LNCaP clone FGC (cell line): ENCODE data around the gene MT2A.

Source experiments
- DNase-seq: peaks from one replicate; pipeline ENCODE4 v3.0.0-alpha.2; 2011; ENCODE audit warnings: low read depth
- H3K4me3 ChIP-seq: 2 replicates; pipeline ENCODE4 v1.5.1; 2011; ENCODE audit warnings: mild to moderate bottlenecking, low read depth, low read length, control low read depth
- CTCF ChIP-seq: IDR thresholded peaks from 2 replicates; pipeline ENCODE4 v1.5.1; 2012; ENCODE audit warnings: mild to moderate bottlenecking; ENCODE audit not compliant: control insufficient read depth, insufficient read depth; ENCODE audit errors: extremely low read depth

MT2A gene

GRCh38 chr16:56637814-56638750, 29.7 kb downstream of the MT2A start, which contains the start of gene MT1A:
Gene MT1A (plus strand): TSS chr16:56638666. CDS start chr16:56638739, 73 bp downstream.
- H3K4me3 ChIP-seq, result no peak within 1 kb of the TSS
- TF ChIP-seq CTCF, result no peak
- DNase-seq, result no peak

GRCh38 chr16:56639045-56639444, 30.7 kb downstream of the MT2A start:
- peak; percentile 42 for DNase-seq
- no peak for TF ChIP-seq CTCF
- H3K4me3 ChIP-seq, result no peak overlapping the region

GRCh38 chr16:56640076-56640475, 31.7 kb downstream of the MT2A start:
- TF ChIP-seq CTCF, result no peak
- no peak for DNase-seq
- H3K4me3 ChIP-seq, result no peak overlapping the region

- no peak overlapping the region for H3K4me3 ChIP-seq
- DNase-seq, result no peak
- TF ChIP-seq CTCF, result no peak
Measured at GRCh38 chr16:56641166-56641565, 32.8 kb downstream of the MT2A start.

- peak overlapping the region; percentile 40 for H3K4me3 ChIP-seq
- peak; percentile 58 for TF ChIP-seq CTCF
- DNase-seq, result peak; percentile 63
Measured at GRCh38 chr16:56643080-56643778, 34.8 kb downstream of the MT2A start.

- H3K4me3 ChIP-seq, result peak overlapping the region; percentile 40
- TF ChIP-seq CTCF, result no peak
Measured at GRCh38 chr16:56643833-56644232, 35.4 kb downstream of the MT2A start.

More at GRCh38 chr16:56643833-56644232, 35.4 kb downstream of the MT2A start:
- DNase-seq, result no peak
